Measurements from ENCODE around the gene PLXNB2.

Gene PLXNB2

GRCh38 chr22:50296658-50297490 lies 10.6 kb downstream of the PLXNB2 start:
- DNase-seq = no peak

GRCh38 chr22:50294319-50294656 lies 13.2 kb downstream of the PLXNB2 start:
- DNase-seq = no peak

- DNase-seq = no peak
Measured at GRCh38 chr22:50293441-50294318, 13.8 kb downstream of the PLXNB2 start.

GRCh38 chr22:50292643-50293440 lies 14.6 kb downstream of the PLXNB2 start:
- DNase-seq = no peak

- DNase-seq = no peak
Measured at GRCh38 chr22:50289942-50290630, 17.4 kb downstream of the PLXNB2 start.

- DNase-seq = no peak
Measured at GRCh38 chr22:50289151-50289941, 18.1 kb downstream of the PLXNB2 start.

GRCh38 chr22:50287731-50288130 lies 19.7 kb downstream of the PLXNB2 start:
- DNase-seq = no peak

GRCh38 chr22:50286701-50287318 lies 20.6 kb downstream of the PLXNB2 start:
- no peak for DNase-seq

GRCh38 chr22:50286275-50286674 lies 21.2 kb downstream of the PLXNB2 start:
- no peak for DNase-seq

GRCh38 chr22:50285568-50286229 lies 21.7 kb downstream of the PLXNB2 start:
- DNase-seq = no peak

- no peak for DNase-seq
Measured at GRCh38 chr22:50284479-50284878, 23.0 kb downstream of the PLXNB2 start.

- no peak for DNase-seq
Measured at GRCh38 chr22:50283821-50284220, 23.6 kb downstream of the PLXNB2 start.

GRCh38 chr22:50282361-50283155 lies 24.9 kb downstream of the PLXNB2 start:
- DNase-seq = no peak

GRCh38 chr22:50281957-50282356 lies 25.5 kb downstream of the PLXNB2 start:
- DNase-seq = no peak

GRCh38 chr22:50281384-50281760 lies 26.1 kb downstream of the PLXNB2 start:
- no peak for DNase-seq

GRCh38 chr22:50280708-50281383 lies 26.6 kb downstream of the PLXNB2 start:
- DNase-seq = no peak

- DNase-seq = no peak
Measured at GRCh38 chr22:50280022-50280707, 27.3 kb downstream of the PLXNB2 start.

- no peak for DNase-seq
Measured at GRCh38 chr22:50278956-50279619, 28.4 kb downstream of the PLXNB2 start.

Measured in OCI-M1 (cell line).